GM18868 (cell line): ENCODE measurements around the gene RAB39B.
A peak's percentile ranks its signal among the peaks of the same experiment; 100 is the strongest.
"Not testable (repeated sequence)": the region's sequence is repeated elsewhere in the genome, so short reads cannot be mapped to it uniquely, and the experiment has no call there.

ENCODE experiments used
- ATAC-seq: cut with Tn5 transposase; IDR thresholded peaks from one replicate; pipeline ENCODE4 v1.9.1; 2021; ENCODE audit warnings: mild to moderate bottlenecking, moderate library complexity; ENCODE audit not compliant: unreplicated experiment

RAB39B gene, protein sequence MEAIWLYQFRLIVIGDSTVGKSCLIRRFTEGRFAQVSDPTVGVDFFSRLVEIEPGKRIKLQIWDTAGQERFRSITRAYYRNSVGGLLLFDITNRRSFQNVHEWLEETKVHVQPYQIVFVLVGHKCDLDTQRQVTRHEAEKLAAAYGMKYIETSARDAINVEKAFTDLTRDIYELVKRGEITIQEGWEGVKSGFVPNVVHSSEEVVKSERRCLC

DNA sequence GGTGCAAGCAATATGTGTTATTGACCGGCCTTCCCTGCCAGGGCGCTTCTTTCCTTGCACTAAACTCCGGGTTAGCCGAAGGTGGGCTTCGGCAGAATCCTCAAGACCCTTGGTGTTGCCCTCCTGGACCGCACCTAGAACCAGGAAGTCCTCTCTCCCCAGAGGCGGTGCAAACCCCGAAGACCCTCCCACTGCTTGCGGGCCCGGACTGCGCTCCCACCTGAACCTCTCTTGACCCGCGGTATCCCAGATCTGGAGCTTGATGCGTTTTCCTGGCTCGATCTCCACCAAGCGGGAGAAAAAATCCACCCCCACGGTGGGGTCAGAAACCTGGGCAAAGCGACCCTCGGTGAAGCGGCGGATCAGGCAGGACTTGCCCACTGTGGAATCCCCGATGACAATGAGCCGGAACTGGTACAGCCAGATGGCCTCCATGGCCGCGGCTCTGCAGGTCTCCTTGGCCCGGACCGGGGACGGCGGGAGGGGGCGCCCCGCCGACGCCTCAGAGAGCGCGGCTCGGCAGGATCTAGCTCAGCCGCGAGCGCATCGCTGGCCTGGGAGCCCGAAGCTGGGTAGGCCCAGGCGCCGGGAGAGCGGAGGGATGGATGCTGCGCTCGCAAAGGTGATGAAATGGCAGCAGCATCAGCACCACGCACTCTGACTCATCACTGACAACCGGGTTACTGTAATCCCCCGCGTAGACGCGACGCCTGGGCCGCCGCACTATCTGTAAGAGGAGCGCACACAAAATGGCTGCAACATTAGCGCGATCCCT lies at the start of gene RAB39B:
Gene RAB39B (minus strand): TSS at position 638 of the 775 bp plus-strand sequence. CDS start 203 bp downstream, at position 435.
- ATAC-seq, result peak; percentile 95

DNA sequence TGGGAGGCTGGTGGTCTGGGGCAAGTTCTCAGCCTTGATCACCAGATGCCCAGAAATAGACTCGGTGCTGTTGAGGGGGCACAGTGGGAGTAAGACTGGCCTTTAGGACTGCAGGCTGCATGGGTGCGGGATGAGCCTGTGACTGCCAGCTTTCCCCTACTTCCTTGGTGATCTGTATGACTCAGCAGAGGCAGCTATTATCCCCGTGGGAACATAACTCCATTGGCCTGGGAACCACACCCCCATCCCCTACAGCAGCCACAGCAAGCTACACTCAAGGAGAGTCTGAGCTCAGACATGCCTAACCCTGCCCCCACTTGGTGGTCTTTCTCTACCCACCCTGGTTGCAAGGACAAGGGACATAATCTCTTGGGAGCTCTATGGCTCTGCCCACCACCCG lies 49.5 kb upstream of the RAB39B start:
- no peak for ATAC-seq

DNA sequence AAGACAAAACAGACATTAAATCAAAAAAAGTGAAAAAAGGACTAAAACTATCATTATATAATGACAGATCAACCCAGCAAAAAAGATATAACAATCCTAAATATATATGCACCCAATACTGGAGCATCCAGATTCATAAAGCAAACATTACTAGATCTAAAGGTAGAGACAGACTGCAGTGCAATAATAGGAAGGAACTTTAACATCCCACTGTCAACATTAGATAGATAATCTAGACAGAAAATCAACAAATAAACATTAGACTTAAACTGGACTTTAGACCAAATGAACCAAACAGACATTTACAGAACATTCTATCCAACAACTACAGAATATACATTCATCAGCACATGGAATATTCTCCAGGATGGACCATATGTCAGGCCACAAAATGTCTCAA lies 29.5 kb upstream of the RAB39B start:
- no peak for ATAC-seq

DNA sequence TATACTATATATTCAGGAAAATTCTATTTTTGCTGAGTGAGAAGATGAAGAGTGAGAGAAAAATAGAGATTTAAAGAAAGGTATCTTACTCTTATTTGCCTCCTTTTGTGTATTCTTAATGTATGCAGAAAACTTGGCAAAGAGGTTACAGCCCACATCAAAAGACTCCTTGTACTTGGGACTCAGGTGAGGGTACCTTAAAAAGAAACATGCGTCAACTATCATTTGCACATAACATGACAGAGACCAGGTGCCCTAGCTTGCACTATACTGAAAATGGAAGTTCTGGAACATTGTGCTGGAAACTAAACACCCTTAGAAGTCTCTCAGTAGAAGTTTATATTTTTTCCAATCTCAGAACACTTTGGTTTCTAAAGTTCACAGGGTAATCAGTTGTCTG lies 15.6 kb upstream of the RAB39B start:
- ATAC-seq, result no peak

DNA sequence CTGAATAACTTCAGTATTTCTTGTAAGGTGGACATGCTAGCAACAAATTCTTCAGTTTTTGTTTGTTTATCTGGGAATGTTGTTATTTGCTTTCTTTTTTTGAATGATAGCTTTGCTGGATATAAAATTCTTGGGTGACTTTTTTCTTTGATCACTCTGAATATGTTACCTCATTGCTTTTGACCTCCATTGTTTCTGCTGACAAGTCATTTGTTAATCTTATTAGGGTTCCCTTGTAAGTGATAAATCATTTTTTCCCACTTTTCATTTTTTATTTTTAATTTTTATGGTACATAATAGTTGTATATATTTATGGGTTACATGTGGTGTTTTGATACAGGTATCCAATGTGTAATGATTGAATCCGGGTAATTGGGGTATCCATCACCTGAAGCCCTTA lies 6.7 kb upstream of the RAB39B start:
- no peak for ATAC-seq

DNA sequence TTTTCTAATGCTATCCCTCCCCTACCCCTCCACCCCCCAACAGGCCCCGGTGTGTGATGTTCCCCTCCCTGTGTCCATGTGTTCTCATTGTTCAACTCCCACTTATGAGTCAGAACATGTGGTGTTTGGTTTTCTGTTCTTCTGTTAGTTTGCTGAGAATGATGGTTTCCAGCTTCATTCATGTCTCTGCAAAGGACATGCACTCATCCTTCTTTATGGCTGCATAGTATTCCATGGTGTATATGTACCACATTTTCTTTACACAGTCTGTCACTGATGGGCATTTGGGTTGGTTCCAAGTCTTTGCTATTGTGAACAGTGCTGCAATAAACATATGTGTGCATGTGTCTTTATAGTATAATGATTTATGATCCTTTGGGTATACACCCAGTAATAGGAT lies 3.7 kb upstream of the RAB39B start:
- ATAC-seq, result not testable (repeated sequence)

DNA sequence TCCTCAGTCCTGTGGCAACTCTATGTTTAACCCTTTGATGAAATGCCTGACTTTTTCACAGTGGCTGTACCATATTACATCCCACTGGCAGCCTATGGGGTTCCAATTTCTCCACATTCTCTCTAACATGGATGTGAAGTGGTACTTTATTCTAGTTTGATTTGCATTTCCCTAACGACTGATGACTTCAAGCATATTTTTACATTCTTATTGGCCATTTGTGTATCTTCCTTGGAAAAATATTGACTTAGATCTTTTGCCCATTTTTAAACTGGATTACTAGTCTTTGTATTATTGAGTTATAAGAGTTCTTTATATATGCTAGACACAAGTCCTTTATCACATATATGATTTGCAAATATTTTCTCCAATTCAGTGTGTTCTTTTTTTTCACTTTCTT lies 2.1 kb upstream of the RAB39B start:
- no peak for ATAC-seq

DNA sequence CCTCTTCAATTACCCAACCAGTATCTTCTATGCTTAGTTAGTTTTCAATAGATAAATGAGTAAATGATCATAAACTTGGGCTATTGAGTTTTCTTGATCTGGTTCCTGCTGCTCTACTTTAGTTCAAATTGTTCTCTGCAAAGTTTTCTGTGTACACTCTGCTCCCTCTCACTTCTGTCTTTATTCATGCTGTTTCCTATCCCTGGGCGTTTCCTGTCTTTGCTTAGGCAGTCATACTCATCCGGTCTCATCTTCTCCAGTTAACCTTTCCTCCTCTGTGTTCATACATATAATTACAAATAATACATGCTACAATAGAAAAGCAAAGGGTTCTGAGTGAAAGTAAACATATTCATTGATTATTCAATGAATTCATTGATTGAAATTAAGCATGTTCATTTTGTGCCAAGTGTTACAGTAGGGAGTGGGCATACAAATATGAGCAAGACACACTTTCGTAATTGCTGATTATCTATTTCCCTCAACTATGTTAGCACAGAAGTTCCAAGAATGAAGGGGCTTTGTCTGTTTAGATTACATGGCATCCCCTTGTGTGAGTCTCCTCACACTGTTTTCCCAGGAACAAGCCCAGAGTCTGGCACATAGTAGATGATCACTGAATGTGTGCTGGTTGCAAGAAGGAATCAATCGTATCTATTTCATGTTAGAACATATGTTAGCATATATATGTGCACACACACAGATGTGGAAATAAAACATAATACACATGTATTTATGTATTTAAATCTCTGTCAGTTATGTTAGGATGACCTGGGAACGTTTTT lies 1.1 kb downstream of the RAB39B start:
- no peak for ATAC-seq

DNA sequence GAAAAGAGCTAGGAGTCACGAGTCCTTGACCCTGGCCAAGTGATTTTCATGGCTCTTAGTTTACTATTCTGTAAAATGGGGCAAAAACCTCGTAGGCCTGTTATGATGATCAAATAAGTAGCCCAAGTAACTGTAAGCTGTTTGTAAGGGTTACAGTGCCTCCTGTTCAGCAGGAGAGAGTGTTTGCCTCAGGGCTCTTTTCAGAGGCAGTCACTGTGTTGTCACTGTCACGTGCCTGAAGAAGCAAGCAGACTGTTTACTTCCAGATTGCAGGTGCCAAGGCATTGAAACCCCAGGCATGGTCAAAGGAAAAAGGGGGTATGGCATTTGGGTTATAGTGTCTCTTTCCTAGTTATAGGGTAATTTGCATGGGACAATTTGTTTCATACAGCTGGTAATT lies 4.5 kb downstream of the RAB39B start:
- no peak for ATAC-seq

DNA sequence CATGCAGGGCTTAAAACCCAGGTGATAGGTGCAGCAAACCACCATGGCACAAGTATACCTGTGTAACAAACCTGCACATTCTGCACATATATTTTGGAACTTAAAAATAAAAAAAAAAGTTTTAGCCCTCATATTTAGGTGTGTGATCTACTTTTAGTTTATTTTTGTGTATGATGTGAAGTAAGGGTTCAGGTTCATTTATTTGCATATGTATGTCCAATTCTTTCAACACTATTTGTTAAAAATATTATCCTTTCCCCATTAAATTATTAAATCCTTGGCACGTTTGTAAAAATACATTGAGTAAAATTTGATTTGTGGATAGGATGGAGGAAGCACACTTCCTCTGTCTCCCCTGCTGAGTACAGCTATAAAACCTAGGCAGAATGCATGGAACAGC lies 12.9 kb downstream of the RAB39B start:
- no peak for ATAC-seq

DNA sequence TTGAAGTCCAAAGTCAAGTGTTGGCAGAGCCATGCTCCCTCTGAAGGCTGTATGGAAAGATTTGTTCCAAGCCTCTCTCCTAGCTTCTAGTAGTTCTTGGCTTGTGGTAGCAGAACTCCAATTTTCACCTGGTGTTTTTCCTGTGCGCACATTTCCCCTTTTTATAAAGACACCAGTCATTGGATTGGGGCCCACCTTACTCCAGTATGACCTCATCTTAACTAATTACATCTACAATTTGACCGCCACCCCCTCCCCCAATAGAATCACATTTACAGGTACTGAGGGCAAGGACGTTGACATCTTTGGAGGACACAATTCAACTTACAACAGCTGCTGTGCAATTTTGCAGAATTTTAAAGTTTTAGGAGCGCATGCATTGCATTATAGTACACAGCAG lies 16.8 kb downstream of the RAB39B start:
- ATAC-seq, result no peak

DNA sequence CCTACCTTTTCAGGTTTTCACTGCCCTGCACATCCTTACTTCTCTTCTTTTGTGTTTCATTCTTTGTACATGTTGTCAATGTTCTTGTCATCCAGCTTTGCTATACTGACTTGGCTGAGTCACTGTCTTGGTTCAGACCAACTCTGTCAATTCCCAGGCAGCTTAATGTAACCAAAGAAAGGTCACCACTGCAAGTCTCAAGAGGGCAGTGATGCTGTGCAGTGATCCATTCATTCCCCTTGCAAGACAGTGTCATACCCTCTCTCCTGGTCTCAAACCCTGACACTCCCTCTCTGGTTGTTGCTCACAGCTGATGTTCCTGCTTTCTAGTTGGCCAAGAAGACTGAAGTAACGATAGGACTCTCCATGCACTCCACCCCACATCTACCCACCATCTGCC lies 17.5 kb downstream of the RAB39B start:
- ATAC-seq, result no peak

DNA sequence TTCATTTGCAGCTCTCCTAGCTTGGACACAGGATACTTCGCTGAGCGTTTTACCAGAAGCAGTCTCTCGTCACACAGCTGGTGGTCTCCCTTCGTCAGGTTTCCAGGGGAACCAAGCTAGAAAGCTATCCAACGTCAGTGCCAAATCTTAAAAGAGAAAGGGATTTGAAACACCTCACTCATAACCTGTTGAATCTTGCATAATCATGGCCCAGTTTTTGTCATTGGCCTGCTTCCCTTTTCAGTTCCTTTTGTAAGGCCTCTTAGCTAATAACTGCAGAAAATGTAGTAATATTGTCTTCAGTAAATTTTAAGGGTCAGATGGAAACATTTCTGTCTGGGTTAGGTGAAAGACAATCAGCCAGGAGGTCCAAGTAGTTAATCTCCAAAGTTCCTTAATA lies 22.0 kb downstream of the RAB39B start:
- no peak for ATAC-seq

DNA sequence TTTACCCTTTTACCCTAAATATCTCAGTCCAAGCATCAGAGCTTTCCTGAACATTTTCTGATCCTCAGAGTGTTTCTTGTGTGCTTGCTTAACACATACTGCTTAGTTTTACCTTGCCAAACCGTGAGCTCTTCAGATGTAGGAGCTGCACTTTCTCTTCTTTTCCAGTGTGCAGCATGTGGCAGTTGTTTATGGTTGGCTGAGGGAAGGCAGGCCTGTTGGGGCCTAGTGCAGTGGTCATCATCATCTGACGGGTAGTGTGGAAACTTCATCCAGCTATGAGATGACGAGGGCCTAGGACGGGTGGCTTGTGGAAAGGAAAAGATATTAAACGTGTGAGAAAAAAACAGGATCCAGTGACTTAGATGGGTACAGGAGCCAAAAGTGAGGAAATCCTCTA lies 26.6 kb downstream of the RAB39B start:
- no peak for ATAC-seq

DNA sequence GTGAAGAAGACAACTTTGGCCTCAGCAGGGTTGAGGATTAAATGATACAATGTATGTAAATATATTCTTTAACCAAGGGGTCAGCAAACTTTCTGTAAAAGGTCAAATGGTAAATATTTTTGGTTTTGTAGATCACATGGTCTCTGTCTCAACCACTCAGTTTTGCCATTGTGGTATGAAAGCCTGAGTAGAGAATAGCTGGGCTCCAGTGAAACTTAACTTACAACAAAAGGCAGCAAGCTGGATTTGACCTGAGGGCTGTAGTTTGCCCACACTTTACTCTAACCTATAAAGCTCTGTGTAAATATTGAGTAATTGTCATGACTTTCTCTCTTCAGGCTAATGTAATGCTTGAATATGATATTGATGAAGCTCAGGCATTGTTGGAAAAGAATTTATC lies 28.4 kb downstream of the RAB39B start:
- no peak for ATAC-seq

DNA sequence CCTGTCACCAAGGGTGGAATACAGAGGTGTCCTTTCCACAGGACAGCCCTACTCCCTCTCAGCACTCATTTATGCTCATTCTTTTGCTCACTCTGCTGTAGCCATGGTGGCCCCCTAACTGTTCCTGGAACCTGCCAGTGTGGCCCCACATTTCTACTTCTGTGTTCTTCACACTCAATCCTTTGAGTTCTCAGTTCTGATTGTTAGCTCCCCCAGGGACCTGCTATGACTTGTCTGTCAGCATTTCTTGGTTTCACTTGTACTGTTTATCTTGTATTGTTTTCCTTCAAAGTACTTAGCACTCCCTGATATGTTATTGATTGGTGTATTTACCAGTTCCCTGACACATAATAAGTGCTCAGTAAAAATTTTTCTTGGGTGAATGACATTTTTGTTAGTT lies 33.1 kb downstream of the RAB39B start:
- peak; percentile 88 for ATAC-seq

DNA sequence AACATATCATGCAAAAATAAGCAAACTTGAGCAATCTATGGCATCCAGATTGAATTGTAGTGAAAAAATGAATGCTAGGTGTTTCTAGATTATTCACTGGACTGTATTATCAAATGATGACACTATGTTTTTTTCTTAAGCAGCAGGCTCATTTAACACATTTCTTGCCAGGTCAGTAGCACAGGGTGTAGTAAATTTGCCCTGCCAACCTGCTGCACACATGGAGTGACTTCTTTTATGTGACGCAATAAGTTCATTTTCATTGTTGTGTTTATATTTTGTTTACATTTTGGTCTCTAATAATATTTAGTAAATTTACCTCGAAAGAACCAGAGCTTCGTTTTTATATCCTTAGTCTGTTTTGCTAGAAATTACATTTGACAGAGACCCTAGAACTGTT lies 38.5 kb downstream of the RAB39B start:
- ATAC-seq, result no peak

DNA sequence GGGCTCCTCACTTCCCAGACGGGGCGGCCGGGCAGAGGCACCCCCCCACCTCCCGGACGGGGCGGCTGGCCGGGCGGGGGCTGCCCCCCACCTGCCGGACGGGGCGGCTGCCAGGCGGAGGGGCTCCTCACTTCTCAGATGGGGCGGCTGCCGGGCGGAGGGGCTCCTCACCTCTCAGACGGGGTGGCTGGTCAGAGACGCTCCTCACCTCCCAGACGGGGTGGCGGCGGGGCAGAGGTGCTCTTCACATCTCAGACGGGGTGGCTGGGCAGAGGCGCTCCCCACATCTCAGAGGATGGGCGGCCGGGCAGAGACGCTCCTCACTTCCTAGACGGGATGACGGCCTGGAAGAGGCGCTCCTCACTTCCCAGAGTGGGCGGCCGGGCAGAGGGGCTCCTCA lies 40.5 kb downstream of the RAB39B start:
- ATAC-seq, result not testable (repeated sequence)

DNA sequence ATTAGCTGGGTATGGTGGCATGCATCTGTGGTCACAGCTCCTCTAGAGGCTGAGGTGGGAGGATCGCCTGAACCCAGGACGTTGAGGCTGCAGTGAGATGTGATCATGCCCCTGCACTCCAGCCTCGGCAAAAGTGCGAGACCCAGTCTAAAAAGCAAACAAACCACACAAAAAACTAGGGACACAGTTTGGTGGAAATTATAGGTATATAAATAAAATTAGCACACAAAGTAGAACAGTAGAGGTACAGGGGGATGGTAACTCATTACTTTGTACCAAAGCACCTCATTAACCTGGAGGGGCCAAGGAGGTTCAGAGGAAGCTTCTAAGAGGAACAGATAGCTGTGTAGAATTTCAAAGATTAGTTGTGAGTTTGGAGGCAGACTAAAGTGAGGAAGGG lies 42.9 kb downstream of the RAB39B start:
- no peak for ATAC-seq

DNA sequence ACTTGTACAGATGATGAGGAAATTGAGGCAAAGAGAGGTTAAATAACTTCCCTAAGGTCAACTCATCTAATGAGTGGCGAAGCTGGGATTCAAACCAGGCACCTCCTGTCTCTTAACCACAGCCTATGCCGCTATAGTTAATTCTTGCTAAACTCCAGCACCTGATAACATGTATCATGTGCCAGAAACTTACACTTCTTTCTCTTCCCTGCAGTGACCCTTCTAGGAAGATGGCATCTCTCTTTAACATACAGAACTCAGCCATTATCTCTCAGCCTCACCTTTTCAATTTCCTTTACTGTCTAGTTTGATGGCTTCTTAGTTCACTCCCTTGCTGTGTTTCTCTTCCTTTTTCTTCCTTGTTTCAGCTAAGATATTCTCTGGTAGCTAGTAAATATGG lies 45.5 kb downstream of the RAB39B start:
- no peak for ATAC-seq

DNA sequence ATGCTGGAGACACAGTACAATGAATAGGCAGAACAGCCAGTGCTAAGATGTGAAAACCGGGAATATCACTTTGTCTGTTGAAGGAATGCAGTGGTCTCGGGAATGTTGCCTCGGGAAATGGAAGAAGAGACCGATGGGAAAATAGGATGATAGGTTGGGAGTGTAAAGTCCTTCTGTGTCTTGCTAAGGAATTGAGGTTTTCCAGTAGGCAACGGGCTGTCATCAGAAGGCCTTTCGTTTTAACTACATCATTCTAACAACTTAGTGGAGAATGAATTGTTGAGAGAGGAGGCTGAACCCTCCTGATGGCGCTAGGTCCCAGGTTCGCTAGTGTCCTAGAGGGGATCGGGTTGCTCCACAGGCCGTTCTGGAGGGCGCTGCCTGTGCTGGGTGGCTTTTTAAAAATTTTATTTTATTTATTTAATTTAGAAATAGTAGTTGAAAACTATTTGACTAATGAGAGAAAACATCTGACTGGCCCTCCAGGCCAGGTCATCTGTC lies 47.3 kb downstream of the RAB39B start:
- ATAC-seq, result no peak
